Lower leg skin (tissue), 4 donors: Measurements from ENCODE around the gene PPP4R3A. TPM values are rescaled to one million over a fixed set of nuclear protein-coding genes. Genes with fewer than 3 reads are reported as not detected.

Source experiments
- DNase-seq, 2 donors: peaks; one replicate each; pipeline ENCODE4 v3.0.0-alpha.2; 2019; ENCODE audit warnings: low spot score in 2 of 2
- H3K4me3 ChIP-seq: fragments of 200-600 bp; sonication (generic); 2 replicates; pipeline ENCODE4 v1.5.1; 2017; ENCODE audit warnings: mild to moderate bottlenecking, low read depth; ENCODE audit not compliant: poor library complexity, severe bottlenecking
- POLR2A ChIP-seq, 2 donors: fragments of 450-650 bp; IDR thresholded peaks; one replicate each; pipeline ENCODE4 v1.6.1; 2016 to 2017; ENCODE audit warnings: antibody characterized with exemption in 2 of 2, mild to moderate bottlenecking in 1 of 2, moderate library complexity in 1 of 2
- WGBS, 2 donors: methylation state at CpG; one replicate each; pipeline ENCODE4 v1.1.5; 2018; 5-methylcytosine and 5-hydroxymethylcytosine counted together
- intact Hi-C: fragments of 100-400 bp; cut with DNase I; formaldehyde crosslinking; loops from one replicate; pipeline ENCODE4 v1.15.0; 2023; ENCODE audit warnings: low total_unique reads
- total RNA-seq, 4 donors: library from RNA; depleted of rRNA; stranded (reverse); fragments of >200 nt; gene quantifications; one replicate each; pipeline ENCODE4 v1.1.0, GENCODE V29; 2016
- TF ChIP-seq, protein P1 (sequence below), 3 donors: fragments of 450-650 bp; IDR thresholded peaks; one replicate each; pipeline ENCODE4 v1.5.1; 2016; ENCODE audit warnings: antibody characterized with exemption in 3 of 3, mild to moderate bottlenecking in 3 of 3, moderate library complexity in 2 of 3

The PPP4R3A gene
- total RNA-seq, 4 donors from 2014 or later, result 86.5 to 115 (median 88.9) TPM

DNA sequence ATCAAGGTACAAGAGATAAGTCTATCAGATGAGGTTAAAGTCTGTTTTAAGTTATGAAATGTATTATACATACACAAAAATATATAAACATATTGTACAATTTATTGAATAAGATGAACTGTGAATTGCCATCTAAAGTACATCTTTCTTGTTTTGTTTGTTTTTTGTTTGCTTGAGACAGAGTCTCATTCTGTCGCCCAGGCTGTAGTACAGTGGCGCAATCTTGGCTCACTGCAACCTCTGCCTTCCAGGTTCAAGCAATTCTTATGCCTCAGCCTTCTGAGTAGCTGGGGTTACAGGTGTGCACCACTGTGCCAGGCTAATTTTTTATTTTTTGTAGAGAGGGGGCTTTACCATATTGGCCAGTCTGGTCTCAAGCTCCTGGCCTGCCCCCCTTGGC lies 10.0 kb upstream of the PPP4R3A start:
- WGBS, 2 donors, result 90 to 95% methylated on average over 2 of the region's 2 CpGs
- intact Hi-C loops, result no loop called here
- DNase-seq, result peak in 1 of 2 donors; percentile 32
- no peak for TF ChIP-seq POLR2A (IDR thresholded peaks at IDR 0.05)
- TF ChIP-seq, protein P1, sequence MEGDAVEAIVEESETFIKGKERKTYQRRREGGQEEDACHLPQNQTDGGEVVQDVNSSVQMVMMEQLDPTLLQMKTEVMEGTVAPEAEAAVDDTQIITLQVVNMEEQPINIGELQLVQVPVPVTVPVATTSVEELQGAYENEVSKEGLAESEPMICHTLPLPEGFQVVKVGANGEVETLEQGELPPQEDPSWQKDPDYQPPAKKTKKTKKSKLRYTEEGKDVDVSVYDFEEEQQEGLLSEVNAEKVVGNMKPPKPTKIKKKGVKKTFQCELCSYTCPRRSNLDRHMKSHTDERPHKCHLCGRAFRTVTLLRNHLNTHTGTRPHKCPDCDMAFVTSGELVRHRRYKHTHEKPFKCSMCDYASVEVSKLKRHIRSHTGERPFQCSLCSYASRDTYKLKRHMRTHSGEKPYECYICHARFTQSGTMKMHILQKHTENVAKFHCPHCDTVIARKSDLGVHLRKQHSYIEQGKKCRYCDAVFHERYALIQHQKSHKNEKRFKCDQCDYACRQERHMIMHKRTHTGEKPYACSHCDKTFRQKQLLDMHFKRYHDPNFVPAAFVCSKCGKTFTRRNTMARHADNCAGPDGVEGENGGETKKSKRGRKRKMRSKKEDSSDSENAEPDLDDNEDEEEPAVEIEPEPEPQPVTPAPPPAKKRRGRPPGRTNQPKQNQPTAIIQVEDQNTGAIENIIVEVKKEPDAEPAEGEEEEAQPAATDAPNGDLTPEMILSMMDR (IDR thresholded peaks at IDR 0.05), result no peak
- no peak overlapping the region for H3K4me3 ChIP-seq

DNA sequence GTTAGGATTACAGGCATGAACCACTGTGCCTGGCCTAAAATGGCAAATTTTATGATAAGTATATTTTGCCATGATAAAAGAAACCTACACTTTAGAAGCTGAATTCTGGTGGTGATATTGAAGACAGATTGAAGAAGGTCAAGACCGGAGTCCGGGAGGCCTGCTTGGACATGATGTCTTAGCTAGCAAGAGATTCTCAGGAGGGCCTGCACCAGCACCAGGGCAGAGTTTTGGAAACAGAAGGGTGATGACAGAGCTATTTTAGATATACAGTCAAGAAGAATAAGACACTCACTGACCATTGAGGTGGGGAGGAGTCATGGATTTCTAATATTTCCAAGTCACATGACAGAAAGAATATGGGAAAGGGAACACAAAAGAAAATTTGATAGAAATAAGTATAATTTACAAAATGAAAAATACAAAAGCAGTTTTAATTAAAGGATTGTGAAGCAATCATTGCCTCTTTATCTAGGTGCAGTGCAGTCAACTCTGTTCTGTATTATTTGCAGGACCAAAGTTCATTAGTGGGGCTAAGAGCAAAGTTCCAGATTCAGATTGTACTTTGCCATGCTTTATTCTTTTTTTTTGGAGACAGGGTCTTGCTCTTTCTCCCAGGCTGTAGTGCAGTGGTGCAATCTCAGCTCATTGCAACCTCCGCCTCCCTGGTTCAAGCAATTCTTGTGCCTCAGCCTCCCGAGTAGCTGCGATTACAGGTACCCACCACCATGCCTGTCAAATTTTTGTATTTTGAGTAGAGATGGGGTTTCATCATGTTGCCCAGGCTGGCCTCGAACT lies 9.3 kb upstream of the PPP4R3A start:
- peak in 1 of 2 donors; percentile 54 for DNase-seq
- H3K4me3 ChIP-seq, result no peak overlapping the region
- TF ChIP-seq, protein P1 (IDR thresholded peaks at IDR 0.05), result no peak
- TF ChIP-seq POLR2A (IDR thresholded peaks at IDR 0.05), result no peak
- intact Hi-C loops, result no loop called here
- WGBS, 2 donors, result 90 to 92% methylated on average over 6 of the region's 6 CpGs

- no peak for DNase-seq
- TF ChIP-seq POLR2A (IDR thresholded peaks at IDR 0.05), result no peak
- TF ChIP-seq, protein P1 (IDR thresholded peaks at IDR 0.05), result no peak
- WGBS, 2 donors, result 66 to 71% methylated on average over 7 of the region's 7 CpGs
- H3K4me3 ChIP-seq, result no peak overlapping the region
- intact Hi-C loops, result no loop called here
These were observed 6.7 kb upstream of the PPP4R3A start for GRCh38 chr14:91516663-91517388.

DNA sequence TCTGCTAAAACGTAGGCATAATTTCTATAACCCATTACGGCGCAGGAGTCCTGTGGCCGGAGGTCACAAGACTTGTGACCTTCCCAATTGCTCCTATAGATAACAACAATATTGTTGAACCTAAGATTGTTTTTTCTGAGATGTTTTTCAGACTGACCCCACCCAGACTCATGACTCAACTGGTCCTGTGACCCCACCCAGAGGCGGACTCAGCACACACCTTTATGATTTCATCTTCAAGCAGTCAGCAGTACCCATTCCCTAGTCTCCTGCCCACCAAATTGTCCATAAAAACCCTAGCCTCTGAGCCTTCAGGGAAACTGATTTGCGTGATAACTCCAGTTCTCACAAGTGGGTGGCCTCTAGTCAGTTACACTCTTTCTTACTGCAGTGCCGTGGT lies 5.9 kb upstream of the PPP4R3A start:
- H3K4me3 ChIP-seq, result no peak overlapping the region
- DNase-seq, result peak in 1 of 2 donors; percentile 21
- WGBS, 2 donors, result 68 to 76% methylated on average over 7 of the region's 7 CpGs
- intact Hi-C loops, result no loop called here
- no peak for TF ChIP-seq POLR2A (IDR thresholded peaks at IDR 0.05)
- TF ChIP-seq, protein P1 (IDR thresholded peaks at IDR 0.05), result no peak

DNA sequence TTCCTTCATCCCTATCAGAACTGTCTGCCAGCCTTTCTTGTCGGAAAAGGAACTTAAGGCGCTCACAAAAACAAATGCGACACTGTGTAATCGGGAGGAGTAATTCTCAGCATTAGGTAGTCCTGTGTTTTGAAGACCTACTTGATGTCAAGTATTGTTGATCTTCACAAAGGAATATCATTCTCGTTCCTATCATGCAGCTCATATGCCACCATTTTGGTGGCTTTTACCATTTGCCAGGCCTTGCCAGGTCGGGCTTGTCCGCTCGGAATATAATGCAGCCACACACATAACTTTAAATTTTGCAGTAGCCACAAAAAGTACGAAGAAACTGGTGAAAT lies 903 bp upstream of the PPP4R3A start:
- DNase-seq, result no peak
- intact Hi-C loops, result no loop called here
- 29 to 30% methylated on average over 9 of the region's 9 CpGs for WGBS, 2 donors
- peak overlapping the region; percentile 96 for H3K4me3 ChIP-seq
- TF ChIP-seq POLR2A (IDR thresholded peaks at IDR 0.05), result no peak
- TF ChIP-seq, protein P1 (IDR thresholded peaks at IDR 0.05), result no peak
